DND-41 (cell line): ENCODE measurements around the gene GALK1.

ENCODE experiments used
- CTCF ChIP-seq: IDR thresholded peaks from 2 replicates; pipeline ENCODE4 v1.5.1; 2012; ENCODE audit warnings: borderline replicate concordance, low read length, moderate library complexity, mild to moderate bottlenecking; ENCODE audit not compliant: poor library complexity, severe bottlenecking; ENCODE audit errors: extremely low read depth
- EZH2 ChIP-seq: IDR thresholded peaks from 3 replicates; pipeline ENCODE4 v1.6.1; 2012; ENCODE audit warnings: borderline replicate concordance, low read depth, mild to moderate bottlenecking, moderate library complexity, low read length, inconsistent platforms; ENCODE audit not compliant: severe bottlenecking

- TF ChIP-seq CTCF (no peak), EZH2 (no peak)
Measured at GRCh38 chr17:75771334-75772281, 6.6 kb upstream of the GALK1 start.
